Measurements from ENCODE around the gene LYRM4. TPM values are rescaled to one million over a fixed set of nuclear protein-coding genes. Genes with fewer than 3 reads are reported as not detected.

The LYRM4 gene
- total RNA-seq, 4 donors from 2014 or later: 16.9 to 20.9 (median 18.4) TPM

DNA sequence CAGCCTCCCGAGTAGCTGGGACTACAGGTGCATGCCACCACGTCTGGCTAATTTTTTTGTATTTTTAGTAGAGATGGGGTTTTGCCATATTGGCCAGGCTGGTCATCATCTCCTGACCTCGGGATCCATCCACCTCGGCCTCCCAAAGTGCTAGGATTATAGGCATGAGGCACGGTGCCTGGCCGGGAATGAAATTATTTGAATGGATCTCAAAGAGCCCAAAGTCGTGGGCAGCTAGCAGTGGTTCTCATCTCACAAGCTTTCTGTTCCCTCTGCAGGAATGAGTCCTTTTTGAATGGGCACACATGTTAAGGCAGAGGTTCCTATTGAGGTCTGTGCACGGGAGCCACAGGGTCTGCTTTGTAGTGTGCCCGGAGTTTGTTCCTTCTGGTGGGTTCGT lies 140.7 kb downstream of the LYRM4 start:
- H3K27ac ChIP-seq (replicated peaks in 1 of 4): no peak overlapping the region
- 91% methylated on average over 7 of the region's 10 CpGs for WGBS
- TF ChIP-seq POLR2AphosphoS5 (IDR thresholded peaks at IDR 0.05): no peak
- TF ChIP-seq, protein P1, sequence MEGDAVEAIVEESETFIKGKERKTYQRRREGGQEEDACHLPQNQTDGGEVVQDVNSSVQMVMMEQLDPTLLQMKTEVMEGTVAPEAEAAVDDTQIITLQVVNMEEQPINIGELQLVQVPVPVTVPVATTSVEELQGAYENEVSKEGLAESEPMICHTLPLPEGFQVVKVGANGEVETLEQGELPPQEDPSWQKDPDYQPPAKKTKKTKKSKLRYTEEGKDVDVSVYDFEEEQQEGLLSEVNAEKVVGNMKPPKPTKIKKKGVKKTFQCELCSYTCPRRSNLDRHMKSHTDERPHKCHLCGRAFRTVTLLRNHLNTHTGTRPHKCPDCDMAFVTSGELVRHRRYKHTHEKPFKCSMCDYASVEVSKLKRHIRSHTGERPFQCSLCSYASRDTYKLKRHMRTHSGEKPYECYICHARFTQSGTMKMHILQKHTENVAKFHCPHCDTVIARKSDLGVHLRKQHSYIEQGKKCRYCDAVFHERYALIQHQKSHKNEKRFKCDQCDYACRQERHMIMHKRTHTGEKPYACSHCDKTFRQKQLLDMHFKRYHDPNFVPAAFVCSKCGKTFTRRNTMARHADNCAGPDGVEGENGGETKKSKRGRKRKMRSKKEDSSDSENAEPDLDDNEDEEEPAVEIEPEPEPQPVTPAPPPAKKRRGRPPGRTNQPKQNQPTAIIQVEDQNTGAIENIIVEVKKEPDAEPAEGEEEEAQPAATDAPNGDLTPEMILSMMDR (IDR thresholded peaks at IDR 0.05): no peak
- no peak for TF ChIP-seq EP300 (IDR thresholded peaks at IDR 0.05)
- no peak for TF ChIP-seq POLR2A (IDR thresholded peaks at IDR 0.05; ENCODE audit: low read depth)
- no peaks in the 10 kb centered on the region for H3K27me3 ChIP-seq
- no peaks in the 10 kb centered on the region for H3K36me3 ChIP-seq
- intact Hi-C loops (cut with DNase I): no loop called here
- no peaks in the 10 kb centered on the region for H3K9me3 ChIP-seq
- H3K4me3 ChIP-seq: no peak overlapping the region
- H3K4me1 ChIP-seq: no peaks in the 10 kb centered on the region
- DNase-seq (ENCODE audit: extremely low spot score): no peak

DNA sequence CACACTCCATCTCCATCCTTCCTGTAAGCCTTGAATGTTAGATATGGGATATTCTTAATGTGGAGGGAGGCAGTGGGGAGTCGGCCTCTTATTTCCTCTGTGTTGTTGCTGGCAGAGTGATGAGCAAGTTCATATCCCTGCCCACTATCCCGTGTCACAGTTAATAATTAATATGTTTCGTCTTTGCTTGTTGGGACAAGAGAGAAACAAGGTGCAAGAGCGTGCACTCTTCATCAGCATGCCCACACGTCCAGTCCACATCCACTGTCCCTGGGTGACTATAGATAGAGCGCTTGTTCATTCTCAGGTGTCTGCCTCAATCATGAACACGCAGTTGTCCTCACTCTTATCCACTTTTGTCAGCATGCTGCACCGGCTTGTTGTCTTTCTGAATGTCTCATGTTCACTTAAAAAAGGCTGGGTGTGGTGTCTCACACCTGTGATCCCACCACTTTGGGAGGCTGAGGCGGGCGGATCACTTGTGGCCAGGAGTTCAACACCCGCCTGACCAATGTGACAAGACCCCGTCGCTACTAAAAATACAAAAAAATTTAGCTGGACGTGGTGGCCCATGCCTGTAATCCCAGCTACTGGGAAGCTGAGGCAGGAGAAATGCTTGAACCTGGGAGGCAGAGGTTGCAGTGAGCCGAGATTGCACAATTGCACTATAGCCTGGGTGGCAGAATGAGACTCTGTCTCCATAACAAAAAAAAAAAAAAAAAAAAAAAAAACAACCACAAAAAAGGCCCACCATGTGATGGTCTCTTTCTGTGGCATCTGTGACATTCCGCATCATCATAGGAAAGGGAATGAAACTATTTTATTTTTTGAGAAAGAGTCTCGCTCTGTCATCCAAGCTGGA lies 141.4 kb downstream of the LYRM4 start:
- no peak for DNase-seq (ENCODE audit: extremely low spot score)
- Histone ChIP-seq H3K4me3 (no peak overlapping the region), H3K9me3 (no peaks in the 10 kb centered on the region), H3K4me1 (no peaks in the 10 kb centered on the region), H3K36me3 (no peaks in the 10 kb centered on the region), H3K27ac (replicated peaks in 1 of 4) (no peak overlapping the region), H3K27me3 (no peaks in the 10 kb centered on the region)
- WGBS: 94% methylated on average over 17 of the region's 17 CpGs
- intact Hi-C loops (cut with DNase I): no loop called here
- TF ChIP-seq EP300 (IDR thresholded peaks at IDR 0.05): no peak
- TF ChIP-seq POLR2A (IDR thresholded peaks at IDR 0.05; ENCODE audit: low read depth): no peak
- no peak for TF ChIP-seq POLR2AphosphoS5 (IDR thresholded peaks at IDR 0.05)
- TF ChIP-seq, protein P1 (IDR thresholded peaks at IDR 0.05): no peak

DNA sequence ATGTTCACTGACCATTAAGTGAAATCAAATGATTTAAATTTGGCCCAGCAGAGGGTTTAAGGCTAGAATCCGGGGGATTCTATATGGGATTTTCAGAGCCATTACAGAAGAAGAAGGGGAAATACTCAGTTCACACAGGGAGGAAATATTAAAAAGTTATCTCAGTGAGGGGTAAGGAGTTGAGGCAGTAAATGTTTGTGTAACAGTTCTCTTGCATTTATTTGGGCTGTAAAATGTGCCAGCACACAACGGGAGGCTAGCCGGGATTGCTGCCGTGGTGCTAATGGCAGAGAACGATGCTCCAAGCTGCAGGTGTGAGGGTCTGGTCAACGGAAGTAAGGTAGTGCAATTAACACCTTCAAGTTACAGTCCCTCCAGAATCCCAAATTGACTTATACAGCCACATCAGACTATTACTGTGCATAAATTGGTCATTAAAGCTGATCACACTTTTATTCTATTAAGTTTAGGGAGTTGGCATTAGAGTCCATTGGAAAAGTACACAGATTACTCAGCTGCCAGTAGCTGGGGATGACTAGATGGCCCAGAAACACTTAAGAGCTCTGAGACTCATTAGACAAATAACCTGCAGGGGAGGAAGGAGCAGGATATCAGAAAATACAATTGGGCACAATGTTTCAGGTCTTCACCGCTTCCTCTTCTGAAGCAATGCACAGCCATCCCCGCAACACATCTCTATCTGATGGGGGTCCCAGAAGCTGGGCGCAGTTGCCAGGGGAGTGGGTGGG lies 144.3 kb downstream of the LYRM4 start:
- no peaks in the 10 kb centered on the region for H3K36me3 ChIP-seq
- no peak overlapping the region for H3K27ac ChIP-seq (replicated peaks in 1 of 4)
- DNase-seq (ENCODE audit: extremely low spot score): no peak
- no peaks in the 10 kb centered on the region for H3K27me3 ChIP-seq
- H3K9me3 ChIP-seq: no peaks in the 10 kb centered on the region
- TF ChIP-seq, protein P1 (IDR thresholded peaks at IDR 0.05): no peak
- no peak for TF ChIP-seq EP300 (IDR thresholded peaks at IDR 0.05)
- no peak for TF ChIP-seq POLR2AphosphoS5 (IDR thresholded peaks at IDR 0.05)
- no peak for TF ChIP-seq POLR2A (IDR thresholded peaks at IDR 0.05; ENCODE audit: low read depth)
- WGBS: 94% methylated on average over 9 of the region's 9 CpGs
- no peaks in the 10 kb centered on the region for H3K4me1 ChIP-seq
- no peak overlapping the region for H3K4me3 ChIP-seq
- intact Hi-C loops (cut with DNase I): no loop called here

DNA sequence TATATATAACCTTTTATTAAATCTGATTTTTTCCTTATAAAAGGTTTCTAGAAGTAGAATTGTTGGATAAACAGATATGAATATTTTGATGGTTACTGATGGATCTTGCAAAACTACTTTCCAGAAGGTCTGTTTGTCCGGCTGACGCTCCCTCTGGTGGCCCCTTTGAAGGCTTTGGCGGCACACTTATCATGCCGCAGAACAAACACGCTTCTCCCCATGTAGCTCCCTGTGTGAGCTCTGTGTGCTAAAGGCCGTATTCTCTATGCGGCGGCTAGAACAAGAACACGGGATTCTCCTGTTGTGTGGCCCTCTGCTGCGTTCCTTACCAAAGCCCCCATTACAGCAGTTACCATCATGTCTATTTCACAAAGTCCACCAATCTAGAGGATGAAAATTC lies 145.6 kb downstream of the LYRM4 start:
- Histone ChIP-seq H3K27ac (replicated peaks in 1 of 4) (no peak overlapping the region), H3K36me3 (peaks cover 0 to 6% (median 3%) of the 10 kb centered on the region in 4 donors), H3K9me3 (no peaks in the 10 kb centered on the region), H3K4me3 (no peak overlapping the region), H3K27me3 (no peaks in the 10 kb centered on the region), H3K4me1 (no peaks in the 10 kb centered on the region)
- TF ChIP-seq POLR2A (IDR thresholded peaks at IDR 0.05; ENCODE audit: low read depth) (no peak), POLR2AphosphoS5 (IDR thresholded peaks at IDR 0.05) (no peak), EP300 (IDR thresholded peaks at IDR 0.05) (no peak)
- TF ChIP-seq, protein P1 (IDR thresholded peaks at IDR 0.05): no peak
- no peak for DNase-seq (ENCODE audit: extremely low spot score)
- 90% methylated on average over 10 of the region's 10 CpGs for WGBS
- intact Hi-C loops (cut with DNase I): no loop called here

All from esophagus muscularis mucosa (tissue), 4 donors.